ENCODE results near the gene CDK5RAP2.
"Not testable (repeated sequence)": the region's sequence is repeated elsewhere in the genome, so short reads cannot be mapped to it uniquely, and the experiment has no call there.

The CDK5RAP2 gene

GRCh38 chr9:120587328-120587727, 7.4 kb upstream of the CDK5RAP2 start:
- DNase-seq, result no peak

- peak; percentile 82 to 90 for DNase-seq
These were observed 4.0 kb upstream of the CDK5RAP2 start for GRCh38 chr9:120583958-120584369.

GRCh38 chr9:120579139-120580050, 572 bp downstream of the CDK5RAP2 start:
- DNase-seq, result no peak

GRCh38 chr9:120574473-120574872, 5.5 kb downstream of the CDK5RAP2 start:
- no peak for DNase-seq

- DNase-seq, result no peak
These were observed 7.5 kb downstream of the CDK5RAP2 start for GRCh38 chr9:120572472-120572871.

- peak; percentile 60 to 70 for DNase-seq
These were observed 8.3 kb downstream of the CDK5RAP2 start for GRCh38 chr9:120571443-120572257.

GRCh38 chr9:120570296-120570695, 9.7 kb downstream of the CDK5RAP2 start:
- no peak for DNase-seq

GRCh38 chr9:120569556-120569955, 10.4 kb downstream of the CDK5RAP2 start:
- no peak for DNase-seq

GRCh38 chr9:120568816-120569215, 11.2 kb downstream of the CDK5RAP2 start:
- no peak for DNase-seq

- no peak for DNase-seq
These were observed 12.1 kb downstream of the CDK5RAP2 start for GRCh38 chr9:120567874-120568273.

- DNase-seq, result no peak
These were observed 12.9 kb downstream of the CDK5RAP2 start for GRCh38 chr9:120567081-120567480.

GRCh38 chr9:120564589-120564988, 15.4 kb downstream of the CDK5RAP2 start:
- DNase-seq, result no peak

GRCh38 chr9:120562861-120563443, 17.0 kb downstream of the CDK5RAP2 start:
- DNase-seq, result no peak

GRCh38 chr9:120561709-120562108, 18.3 kb downstream of the CDK5RAP2 start:
- no peak for DNase-seq

- DNase-seq, result no peak
These were observed 20.4 kb downstream of the CDK5RAP2 start for GRCh38 chr9:120559546-120559945.

GRCh38 chr9:120558454-120558853, 21.5 kb downstream of the CDK5RAP2 start:
- no peak for DNase-seq

GRCh38 chr9:120557205-120557604, 22.8 kb downstream of the CDK5RAP2 start:
- DNase-seq, result no peak

GRCh38 chr9:120556775-120557174, 23.2 kb downstream of the CDK5RAP2 start:
- DNase-seq, result no peak

- DNase-seq, result no peak
These were observed 24.1 kb downstream of the CDK5RAP2 start for GRCh38 chr9:120555839-120556238.

- not testable (repeated sequence) for DNase-seq
These were observed 27.7 kb downstream of the CDK5RAP2 start for GRCh38 chr9:120552210-120552704.

- DNase-seq, result no peak
These were observed 34.0 kb downstream of the CDK5RAP2 start for GRCh38 chr9:120545701-120546550.

GRCh38 chr9:120544441-120544840, 35.5 kb downstream of the CDK5RAP2 start:
- DNase-seq, result no peak

All from hippocampal formation (tissue), 2 donors.